Measurements from ENCODE around the gene C16orf86. TPM values are rescaled to one million over a fixed set of nuclear protein-coding genes. Genes with fewer than 3 reads are reported as not detected.

The C16orf86 gene
- total RNA-seq, 1 donor from 2014 or later, result 0.79 TPM

- Histone ChIP-seq H3K36me3 (ENCODE audit: control insufficient read depth, insufficient read depth, low read length) (peaks cover 7% of the 10 kb centered on the region), H3K4me3 (ENCODE audit: low read depth, low read length) (no peak overlapping the region), H3K27me3 (ENCODE audit: control insufficient read depth, insufficient read depth, low read length) (no peaks in the 10 kb centered on the region)
- TF ChIP-seq CTCF (IDR thresholded peaks at IDR 0.05; ENCODE audit: insufficient read depth, low read length, severe bottlenecking), result no peak
- DNase-seq (ENCODE audit: low read depth) (no peak), FAIRE-seq (no peak)
Observed at GRCh38 chr16:67662653-67663010, 4.0 kb upstream of the C16orf86 start.

GRCh38 chr16:67663151-67663876 is 3.3 kb upstream of the C16orf86 start:
- FAIRE-seq, result no peak
- DNase-seq (ENCODE audit: low read depth), result no peak

GRCh38 chr16:67663877-67664222 is 2.8 kb upstream of the C16orf86 start:
- DNase-seq (ENCODE audit: low read depth) (no peak), FAIRE-seq (no peak)
- Histone ChIP-seq H3K4me3 (ENCODE audit: low read depth, low read length) (no peak overlapping the region), H3K36me3 (ENCODE audit: control insufficient read depth, insufficient read depth, low read length) (peaks cover 3% of the 10 kb centered on the region), H3K27me3 (ENCODE audit: control insufficient read depth, insufficient read depth, low read length) (no peaks in the 10 kb centered on the region)
- no peak for TF ChIP-seq CTCF (IDR thresholded peaks at IDR 0.05; ENCODE audit: insufficient read depth, low read length, severe bottlenecking)

More at GRCh38 chr16:67663151-67663876, 3.3 kb upstream of the C16orf86 start:
- TF ChIP-seq CTCF (IDR thresholded peaks at IDR 0.05; ENCODE audit: insufficient read depth, low read length, severe bottlenecking), result peak; percentile 34
- Histone ChIP-seq H3K36me3 (ENCODE audit: control insufficient read depth, insufficient read depth, low read length) (peaks cover 6% of the 10 kb centered on the region), H3K4me3 (ENCODE audit: low read depth, low read length) (no peak overlapping the region), H3K27me3 (ENCODE audit: control insufficient read depth, insufficient read depth, low read length) (no peaks in the 10 kb centered on the region)

GRCh38 chr16:67664258-67664657 is 2.4 kb upstream of the C16orf86 start:
- FAIRE-seq, result no peak
- no peak for TF ChIP-seq CTCF (IDR thresholded peaks at IDR 0.05; ENCODE audit: insufficient read depth, low read length, severe bottlenecking)
- Histone ChIP-seq H3K4me3 (ENCODE audit: low read depth, low read length) (no peak overlapping the region), H3K36me3 (ENCODE audit: control insufficient read depth, insufficient read depth, low read length) (peaks cover 2% of the 10 kb centered on the region), H3K27me3 (ENCODE audit: control insufficient read depth, insufficient read depth, low read length) (no peaks in the 10 kb centered on the region)
- no peak for DNase-seq (ENCODE audit: low read depth)

GRCh38 chr16:67664871-67665270 is 1.7 kb upstream of the C16orf86 start:
- DNase-seq (ENCODE audit: low read depth) (no peak), FAIRE-seq (no peak)
- no peak for TF ChIP-seq CTCF (IDR thresholded peaks at IDR 0.05; ENCODE audit: insufficient read depth, low read length, severe bottlenecking)
- H3K36me3 ChIP-seq (ENCODE audit: control insufficient read depth, insufficient read depth, low read length), result peaks cover 2% of the 10 kb centered on the region
- no peaks in the 10 kb centered on the region for H3K27me3 ChIP-seq (ENCODE audit: control insufficient read depth, insufficient read depth, low read length)
- H3K4me3 ChIP-seq (ENCODE audit: low read depth, low read length), result no peak overlapping the region

- H3K27me3 ChIP-seq (ENCODE audit: control insufficient read depth, insufficient read depth, low read length), result no peaks in the 10 kb centered on the region
- H3K36me3 ChIP-seq (ENCODE audit: control insufficient read depth, insufficient read depth, low read length), result peaks cover 2% of the 10 kb centered on the region
- no peak for FAIRE-seq
- peak overlapping the region; percentile 63 for H3K4me3 ChIP-seq (ENCODE audit: low read depth, low read length)
- TF ChIP-seq CTCF (IDR thresholded peaks at IDR 0.05; ENCODE audit: insufficient read depth, low read length, severe bottlenecking), result no peak
- no peak for DNase-seq (ENCODE audit: low read depth)
Observed at GRCh38 chr16:67665598-67665997, 1.0 kb upstream of the C16orf86 start.

Data from bronchial epithelial cell (primary cell).